GM23338 (cell line): ENCODE measurements around the gene MTHFD2. TPM values are rescaled to one million over a fixed set of nuclear protein-coding genes. Genes with fewer than 3 reads are reported as not detected.
A peak's percentile ranks its signal among the peaks of the same experiment; 100 is the strongest.
"Not testable (repeated sequence)": the region's sequence is repeated elsewhere in the genome, so short reads cannot be mapped to it uniquely, and the experiment has no call there.

Experiments
- ATAC-seq: fragments of 200-7000 bp; cut with Tn5 transposase; 3 replicates; pipeline ENCODE4 v1.9.1; 2020
- DNase-seq: peaks from one replicate; pipeline ENCODE4 v3.0.0-alpha.2; 2015; ENCODE audit warnings: low spot score
- H2AFZ ChIP-seq: fragments of 200-600 bp; sonication (generic); 2 replicates; pipeline ENCODE4 v1.8.0; 2016; ENCODE audit warnings: antibody characterized with exemption, mild to moderate bottlenecking, moderate library complexity
- H3F3A ChIP-seq: fragments of 200-600 bp; sonication (generic); replicated peaks from 2 replicates; pipeline ENCODE4 v1.8.0; 2017; ENCODE audit warnings: antibody characterized with exemption, mixed run types, low read depth
- H3K27ac ChIP-seq: fragments of 200-600 bp; sonication (generic); 2 replicates; pipeline ENCODE4 v1.6.1; 2016; ENCODE audit warnings: low read depth
- H3K27me3 ChIP-seq: fragments of 200-600 bp; sonication (generic); 2 replicates; pipeline ENCODE4 v1.8.0; 2016; ENCODE audit warnings: mild to moderate bottlenecking, mixed run types, moderate library complexity; ENCODE audit not compliant: insufficient read depth
- H3K36me3 ChIP-seq: fragments of 200-600 bp; sonication (generic); 2 replicates; pipeline ENCODE4 v1.8.0; 2016; ENCODE audit warnings: mild to moderate bottlenecking; ENCODE audit not compliant: insufficient read depth
- H3K4me1 ChIP-seq: fragments of 200-600 bp; sonication (generic); 2 replicates; pipeline ENCODE4 v1.8.0; 2016; ENCODE audit warnings: mild to moderate bottlenecking, moderate library complexity; ENCODE audit not compliant: insufficient read depth
- H3K4me2 ChIP-seq: fragments of 200-600 bp; sonication (generic); 2 replicates; pipeline ENCODE4 v1.7.1; 2017; ENCODE audit warnings: mixed run types
- H3K4me3 ChIP-seq: fragments of 200-600 bp; sonication (generic); 2 replicates; pipeline ENCODE4 v1.6.1; 2016; ENCODE audit warnings: mixed run types
- H3K79me2 ChIP-seq: fragments of 200-600 bp; sonication (generic); replicated peaks from 2 replicates; pipeline ENCODE4 v1.8.0; 2017; ENCODE audit warnings: mild to moderate bottlenecking; ENCODE audit not compliant: insufficient read depth
- H3K9me2 ChIP-seq: fragments of 200-600 bp; sonication (generic); 2 replicates; pipeline ENCODE4 v1.8.0; 2017; ENCODE audit not compliant: insufficient read depth
- H4K20me1 ChIP-seq: fragments of 200-600 bp; sonication (generic); replicated peaks from 2 replicates; pipeline ENCODE4 v1.8.0; 2017; ENCODE audit warnings: mild to moderate bottlenecking; ENCODE audit not compliant: insufficient read depth
- H3K27ac Mint-ChIP-seq: 2 replicates; pipeline ENCODE4 v1.8.0; 2020; ENCODE audit warnings: inconsistent platforms, mild to moderate bottlenecking, moderate library complexity, mixed read lengths
- H3K27me3 Mint-ChIP-seq: 3 replicates; pipeline ENCODE4 v1.8.0; 2022; ENCODE audit warnings: low read depth, mild to moderate bottlenecking, moderate library complexity, mixed read lengths, inconsistent platforms; ENCODE audit not compliant: insufficient read depth, poor library complexity
- H3K36me3 Mint-ChIP-seq: 3 replicates; pipeline ENCODE4 v1.8.0; 2021; ENCODE audit warnings: low read depth, mild to moderate bottlenecking, inconsistent platforms, moderate library complexity, mixed read lengths
- H3K4me1 Mint-ChIP-seq: 3 replicates; pipeline ENCODE4 v1.8.0; 2020; ENCODE audit warnings: mild to moderate bottlenecking, inconsistent platforms, mixed read lengths
- H3K4me3 Mint-ChIP-seq: 3 replicates; pipeline ENCODE4 v1.8.0; 2021; ENCODE audit warnings: moderate library complexity, mild to moderate bottlenecking, inconsistent platforms, mixed read lengths
- H3K9me3 Mint-ChIP-seq: 3 replicates; pipeline ENCODE4 v1.8.0; 2020; ENCODE audit warnings: moderate library complexity, mild to moderate bottlenecking, inconsistent platforms, mixed read lengths
- CREB1 ChIP-seq: fragments of 250-450 bp; sonication (Bioruptor Pico); IDR thresholded peaks from 2 replicates; pipeline ENCODE4 v1.5.0; 2020; ENCODE audit warnings: low read depth, mild to moderate bottlenecking, moderate library complexity
- ETS1 ChIP-seq: IDR thresholded peaks from 2 replicates; pipeline ENCODE4 v1.6.1; 2016; ENCODE audit warnings: antibody characterized with exemption
- EZH2 ChIP-seq: fragments of 200-600 bp; sonication (generic); IDR thresholded peaks from one replicate; pipeline ENCODE4 v1.8.0; 2017; ENCODE audit warnings: antibody characterized with exemption, mild to moderate bottlenecking, low read depth; ENCODE audit not compliant: unreplicated experiment
- EZH2phosphoT487 ChIP-seq: fragments of 200-600 bp; sonication (generic); IDR thresholded peaks from one replicate; pipeline ENCODE4 v1.8.1; 2018; ENCODE audit warnings: antibody characterized with exemption; ENCODE audit not compliant: unreplicated experiment
- JUNB ChIP-seq: IDR thresholded peaks from one replicate; pipeline ENCODE4 v1.6.1; 2016; ENCODE audit warnings: antibody characterized with exemption; ENCODE audit not compliant: unreplicated experiment
- STAT1 ChIP-seq: IDR thresholded peaks from one replicate; pipeline ENCODE4 v1.6.1; 2016; ENCODE audit warnings: antibody characterized with exemption; ENCODE audit not compliant: unreplicated experiment
- ZNF114 ChIP-seq: fragments of 250-450 bp; sonication (Bioruptor Pico); IDR thresholded peaks from 2 replicates; pipeline ENCODE4 v1.5.0; 2020; ENCODE audit warnings: mild to moderate bottlenecking, moderate library complexity
- polyA plus RNA-seq: library from polyadenylated mRNA; unstranded; fragments of >200 nt; fragmentation: Nextera tagmentation; extraction: Ambion mirVana; gene quantifications from 2 replicates; pipeline ENCODE4 v1.2.1, GENCODE V29; 2016
- total RNA-seq: library from RNA; depleted of rRNA; stranded (reverse); fragments of >200 nt; shearing (Covaris generic); gene quantifications from 2 replicates; pipeline ENCODE4 v1.2.3, GENCODE V29; 2014
- TF ChIP-seq, protein P1 (sequence below), 2 experiments: fragments of 200-600 bp in 1 of 2; sonication (generic) in 1 of 2; conservative IDR thresholded peaks; 2 replicates each; pipeline versions ENCODE4 v1.5.1 to v1.6.1; 2016 to 2017; ENCODE audit warnings: antibody characterized with exemption in 2 of 2, low read depth in 2 of 2, mild to moderate bottlenecking in 2 of 2, moderate library complexity in 1 of 2
- TF ChIP-seq, protein P2 (sequence below): IDR thresholded peaks from one replicate; pipeline ENCODE4 v1.6.1; 2018; ENCODE audit warnings: antibody characterized with exemption; ENCODE audit not compliant: unreplicated experiment

MTHFD2 gene
- total and polyA plus RNA-seq, 2 experiments from 2014 or later = 279 to 281 TPM

GRCh38 chr2:74215771-74216170 lies 17.4 kb downstream of the MTHFD2 start:
- H3K27ac ChIP-seq, H2AFZ ChIP-seq, H3K27me3 Mint-ChIP-seq, ATAC-seq, H3K9me2 ChIP-seq, H3K27ac Mint-ChIP-seq, H3K4me1 ChIP-seq, H3K9me3 Mint-ChIP-seq, H3K4me1 Mint-ChIP-seq, H3K27me3 ChIP-seq, H3K4me3 ChIP-seq, H3K4me2 ChIP-seq, DNase-seq, H3K4me3 Mint-ChIP-seq: not testable (repeated sequence)
- H3K36me3 Mint-ChIP-seq = peaks cover 97% of the 10 kb centered on the region
- Histone ChIP-seq H3K36me3 (peaks cover 70% of the 10 kb centered on the region), H4K20me1 (peaks cover 46% of the 10 kb centered on the region), H3F3A (peaks cover 37% of the 10 kb centered on the region), H3K79me2 (peaks cover 30% of the 10 kb centered on the region)

GRCh38 chr2:74216642-74217041 lies 18.2 kb downstream of the MTHFD2 start:
- H3F3A ChIP-seq = peaks cover 32% of the 10 kb centered on the region
- H3K27me3 ChIP-seq = no peaks in the 10 kb centered on the region
- H3K4me1 ChIP-seq = no peaks in the 10 kb centered on the region
- 0 out of 2 replicates have a peak overlapping the region, but pooled peaks have one; percentile 8 for H3K27ac ChIP-seq
- no peak overlapping the region for H3K4me2 ChIP-seq
- ATAC-seq = no peak
- H2AFZ ChIP-seq = no peak overlapping the region
- peaks cover 97% of the 10 kb centered on the region for H3K36me3 Mint-ChIP-seq
- H3K79me2 ChIP-seq = peaks cover 21% of the 10 kb centered on the region
- H3K36me3 ChIP-seq = peaks cover 62% of the 10 kb centered on the region
- H3K27me3 Mint-ChIP-seq = peaks cover 8% of the 10 kb centered on the region
- peaks cover 52% of the 10 kb centered on the region for H4K20me1 ChIP-seq
- no peak overlapping the region for H3K4me3 Mint-ChIP-seq
- H3K9me3 Mint-ChIP-seq = no peaks in the 10 kb centered on the region
- 0 out of 3 replicates have a peak, but pooled peaks cover 7% of the 10 kb centered on the region for H3K4me1 Mint-ChIP-seq
- H3K9me2 ChIP-seq = peaks cover 5% of the 10 kb centered on the region; the same call in 1 of the 2 replicates
- no peak for DNase-seq
- no peak overlapping the region for H3K4me3 ChIP-seq
- no peak overlapping the region for H3K27ac Mint-ChIP-seq
- TF ChIP-seq, protein P1, sequence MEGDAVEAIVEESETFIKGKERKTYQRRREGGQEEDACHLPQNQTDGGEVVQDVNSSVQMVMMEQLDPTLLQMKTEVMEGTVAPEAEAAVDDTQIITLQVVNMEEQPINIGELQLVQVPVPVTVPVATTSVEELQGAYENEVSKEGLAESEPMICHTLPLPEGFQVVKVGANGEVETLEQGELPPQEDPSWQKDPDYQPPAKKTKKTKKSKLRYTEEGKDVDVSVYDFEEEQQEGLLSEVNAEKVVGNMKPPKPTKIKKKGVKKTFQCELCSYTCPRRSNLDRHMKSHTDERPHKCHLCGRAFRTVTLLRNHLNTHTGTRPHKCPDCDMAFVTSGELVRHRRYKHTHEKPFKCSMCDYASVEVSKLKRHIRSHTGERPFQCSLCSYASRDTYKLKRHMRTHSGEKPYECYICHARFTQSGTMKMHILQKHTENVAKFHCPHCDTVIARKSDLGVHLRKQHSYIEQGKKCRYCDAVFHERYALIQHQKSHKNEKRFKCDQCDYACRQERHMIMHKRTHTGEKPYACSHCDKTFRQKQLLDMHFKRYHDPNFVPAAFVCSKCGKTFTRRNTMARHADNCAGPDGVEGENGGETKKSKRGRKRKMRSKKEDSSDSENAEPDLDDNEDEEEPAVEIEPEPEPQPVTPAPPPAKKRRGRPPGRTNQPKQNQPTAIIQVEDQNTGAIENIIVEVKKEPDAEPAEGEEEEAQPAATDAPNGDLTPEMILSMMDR (conservative IDR thresholded peaks at IDR 0.05; ENCODE audit: low read depth in 2 of 2) = no peak
- TF ChIP-seq CREB1 (CRISPR knock-in tag) = no peak
- TF ChIP-seq ZNF114 = no peak
- no peak for TF ChIP-seq EZH2phosphoT487
- TF ChIP-seq EZH2 = no peak
- TF ChIP-seq, protein P2, sequence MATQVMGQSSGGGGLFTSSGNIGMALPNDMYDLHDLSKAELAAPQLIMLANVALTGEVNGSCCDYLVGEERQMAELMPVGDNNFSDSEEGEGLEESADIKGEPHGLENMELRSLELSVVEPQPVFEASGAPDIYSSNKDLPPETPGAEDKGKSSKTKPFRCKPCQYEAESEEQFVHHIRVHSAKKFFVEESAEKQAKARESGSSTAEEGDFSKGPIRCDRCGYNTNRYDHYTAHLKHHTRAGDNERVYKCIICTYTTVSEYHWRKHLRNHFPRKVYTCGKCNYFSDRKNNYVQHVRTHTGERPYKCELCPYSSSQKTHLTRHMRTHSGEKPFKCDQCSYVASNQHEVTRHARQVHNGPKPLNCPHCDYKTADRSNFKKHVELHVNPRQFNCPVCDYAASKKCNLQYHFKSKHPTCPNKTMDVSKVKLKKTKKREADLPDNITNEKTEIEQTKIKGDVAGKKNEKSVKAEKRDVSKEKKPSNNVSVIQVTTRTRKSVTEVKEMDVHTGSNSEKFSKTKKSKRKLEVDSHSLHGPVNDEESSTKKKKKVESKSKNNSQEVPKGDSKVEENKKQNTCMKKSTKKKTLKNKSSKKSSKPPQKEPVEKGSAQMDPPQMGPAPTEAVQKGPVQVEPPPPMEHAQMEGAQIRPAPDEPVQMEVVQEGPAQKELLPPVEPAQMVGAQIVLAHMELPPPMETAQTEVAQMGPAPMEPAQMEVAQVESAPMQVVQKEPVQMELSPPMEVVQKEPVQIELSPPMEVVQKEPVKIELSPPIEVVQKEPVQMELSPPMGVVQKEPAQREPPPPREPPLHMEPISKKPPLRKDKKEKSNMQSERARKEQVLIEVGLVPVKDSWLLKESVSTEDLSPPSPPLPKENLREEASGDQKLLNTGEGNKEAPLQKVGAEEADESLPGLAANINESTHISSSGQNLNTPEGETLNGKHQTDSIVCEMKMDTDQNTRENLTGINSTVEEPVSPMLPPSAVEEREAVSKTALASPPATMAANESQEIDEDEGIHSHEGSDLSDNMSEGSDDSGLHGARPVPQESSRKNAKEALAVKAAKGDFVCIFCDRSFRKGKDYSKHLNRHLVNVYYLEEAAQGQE = no peak
- TF ChIP-seq STAT1 = no peak
- no peak for TF ChIP-seq ETS1
- TF ChIP-seq JUNB = no peak
